NOMO-1 (cell line): ENCODE results near the gene MALRD1.

Experiments
- DNase-seq, 2 experiments: peaks; one replicate each; lab custom pipeline; 2025; ENCODE audit not compliant: unreplicated experiment in 2 of 2; lab: John Stamatoyannopoulos, UW

MALRD1 gene

DNA sequence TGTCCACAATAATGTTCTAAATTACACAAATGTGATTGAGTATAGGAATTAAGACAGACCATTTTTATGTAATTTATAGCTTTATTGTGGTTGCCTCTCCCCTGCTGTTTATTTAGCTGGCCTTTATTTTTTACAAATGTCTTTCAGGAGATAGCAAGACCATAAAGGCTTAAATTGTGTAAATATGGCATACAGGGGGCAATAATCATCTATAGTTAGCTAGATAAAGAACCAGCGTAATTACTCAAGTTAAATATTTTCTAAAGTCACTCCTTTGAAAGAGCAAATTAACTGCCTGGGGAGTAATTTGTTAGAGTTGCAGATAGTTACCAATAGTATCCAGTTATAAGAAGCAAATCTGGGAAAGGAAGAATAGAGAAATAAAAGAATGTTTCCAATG lies at the start of gene MALRD1:
Gene MALRD1 (plus strand): TSS at position 313 of the 400 bp plus-strand sequence. CDS start 138 bp downstream, outside the sequence.
- DNase-seq = no peak

DNA sequence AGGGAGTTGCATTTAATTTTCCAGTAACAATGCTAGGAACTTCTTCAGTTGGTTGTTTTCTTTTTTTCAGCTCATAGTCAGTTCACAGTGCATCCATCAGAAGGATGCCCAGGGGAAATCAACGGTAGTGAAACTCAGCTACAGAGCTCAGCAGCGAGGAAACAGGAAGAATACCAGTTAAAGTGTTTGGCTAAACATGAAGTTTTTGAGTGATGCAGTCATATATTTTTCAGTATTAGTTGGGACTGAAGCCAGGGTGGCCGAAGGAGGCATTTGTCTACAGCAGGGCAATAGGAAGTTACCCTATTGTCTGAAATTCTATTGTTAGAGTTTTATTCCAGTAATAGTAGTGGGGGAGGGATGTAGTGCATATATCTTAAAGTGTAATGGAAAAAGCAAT lies 45.3 kb upstream of the MALRD1 start:
- DNase-seq = no peak

DNA sequence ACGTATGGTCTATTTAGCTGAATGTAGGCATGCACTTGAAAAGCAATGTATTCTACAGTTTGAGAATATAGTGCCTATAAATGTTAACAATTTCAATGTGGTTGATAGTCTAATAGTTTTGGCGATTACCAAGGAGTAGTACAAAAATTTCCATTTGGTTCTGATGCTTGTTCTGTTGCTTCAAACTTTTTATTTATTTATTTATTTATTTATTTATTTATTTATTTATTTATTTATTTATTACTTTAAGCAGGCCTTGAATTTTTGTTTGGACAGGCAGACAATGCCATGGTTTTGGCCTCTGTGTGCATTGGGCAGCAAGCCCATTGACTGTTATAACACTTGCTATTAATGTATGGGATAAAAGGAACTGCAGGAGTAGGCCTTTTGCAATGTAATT lies 36.5 kb upstream of the MALRD1 start:
- no peak for DNase-seq

DNA sequence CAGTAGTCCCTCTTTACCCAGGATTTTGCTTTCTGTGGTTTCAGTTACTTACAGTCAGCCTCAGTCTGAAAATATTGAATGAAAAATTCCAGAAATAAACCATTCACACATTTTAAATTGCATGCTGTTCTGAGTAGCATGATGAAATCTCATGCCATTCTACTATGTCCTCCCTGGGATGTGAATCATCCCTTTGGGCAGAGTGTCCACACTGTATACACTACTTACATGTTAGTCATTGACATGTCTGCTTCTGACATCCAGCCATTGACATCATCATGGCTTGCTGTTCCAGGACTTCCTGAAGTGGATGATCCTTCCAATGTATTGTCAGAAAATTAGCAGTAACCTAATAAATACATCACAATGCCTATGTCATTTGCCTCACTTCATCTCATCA lies 34.6 kb upstream of the MALRD1 start:
- no peak for DNase-seq

DNA sequence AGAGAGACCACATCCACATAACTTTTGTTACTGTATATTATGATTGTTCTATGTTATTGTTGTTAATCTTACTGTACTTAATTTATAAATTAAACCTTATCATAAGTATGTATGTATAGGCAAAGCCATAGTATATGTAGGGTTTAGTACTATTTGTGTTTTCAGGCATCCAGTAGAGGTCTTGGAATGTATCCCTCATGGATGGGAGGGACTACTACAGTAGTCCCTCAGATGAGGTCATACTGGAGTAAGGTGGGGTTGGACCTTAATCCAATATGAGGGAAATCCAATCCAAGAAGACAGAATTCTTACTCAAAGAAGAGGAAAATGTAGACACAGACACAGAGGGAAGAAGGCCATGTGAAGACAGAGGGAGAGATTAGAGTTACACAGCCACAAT lies 34.1 kb upstream of the MALRD1 start:
- DNase-seq = no peak

DNA sequence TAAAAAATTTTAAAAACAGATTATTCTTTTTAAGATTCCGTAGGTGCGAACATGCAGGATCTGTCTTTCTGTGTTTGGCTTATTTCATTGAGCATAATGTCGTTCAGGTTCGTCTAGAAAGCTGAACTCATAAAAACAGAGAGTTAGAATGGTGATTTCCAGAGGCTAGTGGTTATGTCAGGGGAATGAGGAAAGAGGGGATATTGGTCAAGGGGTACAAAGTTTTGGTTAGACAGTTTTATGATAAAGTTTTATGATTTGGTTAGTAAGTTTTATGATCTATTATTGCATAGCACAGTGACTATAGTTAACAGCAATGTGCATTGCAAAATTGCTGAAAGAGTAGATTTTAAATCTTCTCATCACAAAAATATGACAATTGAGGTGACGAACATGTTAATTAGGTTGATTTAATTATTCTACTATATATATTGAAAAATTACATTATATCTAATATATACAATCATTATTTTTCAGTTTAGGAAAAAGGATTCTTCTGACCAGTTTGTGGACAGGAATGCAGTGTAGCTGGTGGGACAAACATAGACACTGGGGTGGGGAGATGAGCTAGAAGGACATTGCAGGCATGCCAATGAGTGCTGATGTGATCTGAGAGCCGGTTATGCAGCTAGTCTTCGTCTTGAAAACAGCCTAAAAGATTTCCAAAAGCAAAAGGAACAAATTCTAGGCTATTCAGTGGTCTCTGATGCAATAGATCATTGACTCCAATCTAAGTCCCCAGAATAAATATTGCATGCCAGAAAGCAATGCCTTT lies 31.3 kb upstream of the MALRD1 start:
- no peak for DNase-seq

DNA sequence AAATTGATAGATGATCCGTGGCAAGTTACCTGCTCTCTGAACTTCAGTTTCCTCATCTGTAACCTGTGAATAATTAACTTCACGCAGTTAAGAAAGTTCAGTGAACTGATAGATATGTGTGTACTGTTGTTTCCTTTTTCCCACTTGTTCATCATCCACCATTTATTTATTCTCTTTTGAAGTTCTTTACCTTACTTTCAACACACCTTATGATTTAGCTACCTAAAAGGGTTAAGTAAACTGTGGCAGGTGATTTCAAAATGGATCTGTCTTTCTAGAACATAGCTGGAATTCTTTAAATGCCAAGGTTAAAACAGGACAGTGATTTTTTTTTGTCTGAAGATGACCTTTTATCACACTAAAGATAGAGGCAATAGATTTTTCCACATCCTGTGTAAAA lies 27.4 kb upstream of the MALRD1 start:
- no peak for DNase-seq

DNA sequence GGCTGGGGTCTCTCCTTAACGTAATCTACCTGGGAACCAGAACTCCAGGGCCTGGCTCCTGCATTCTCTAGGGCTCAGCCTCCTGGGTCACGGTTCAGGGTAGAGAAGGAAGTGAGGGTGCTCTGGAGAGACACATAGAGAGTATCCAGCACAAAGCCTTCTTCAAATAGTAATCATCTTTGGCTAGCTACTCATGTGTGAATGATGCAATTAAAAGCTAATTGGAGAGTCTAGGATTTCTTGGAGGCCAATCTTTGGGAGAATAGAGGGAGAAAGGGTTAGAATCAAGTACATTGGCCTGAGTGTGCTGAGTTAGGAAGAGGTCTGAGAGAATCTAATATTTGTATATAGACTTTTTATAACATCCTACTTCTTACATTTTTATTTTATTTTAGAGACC lies 24.0 kb upstream of the MALRD1 start:
- DNase-seq = no peak

DNA sequence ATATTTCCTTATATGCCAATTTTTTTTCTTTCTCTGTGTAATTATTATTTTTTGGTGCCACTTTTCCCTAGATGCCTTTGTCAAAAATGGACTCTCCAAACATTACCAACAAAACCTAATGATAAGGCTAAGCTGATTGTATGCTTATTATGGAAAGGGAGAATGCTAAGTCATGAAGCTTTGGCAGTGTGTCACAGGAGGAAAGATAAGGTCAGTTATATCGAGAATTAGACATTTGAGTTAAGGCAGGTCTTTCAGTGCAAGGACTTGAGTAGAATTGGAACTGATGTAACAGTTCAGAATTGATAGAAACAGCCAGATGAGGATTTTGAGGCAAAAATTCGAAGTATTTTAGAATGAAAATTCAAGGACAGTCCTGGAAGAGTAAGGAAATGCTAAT lies 16.8 kb upstream of the MALRD1 start:
- DNase-seq = no peak

DNA sequence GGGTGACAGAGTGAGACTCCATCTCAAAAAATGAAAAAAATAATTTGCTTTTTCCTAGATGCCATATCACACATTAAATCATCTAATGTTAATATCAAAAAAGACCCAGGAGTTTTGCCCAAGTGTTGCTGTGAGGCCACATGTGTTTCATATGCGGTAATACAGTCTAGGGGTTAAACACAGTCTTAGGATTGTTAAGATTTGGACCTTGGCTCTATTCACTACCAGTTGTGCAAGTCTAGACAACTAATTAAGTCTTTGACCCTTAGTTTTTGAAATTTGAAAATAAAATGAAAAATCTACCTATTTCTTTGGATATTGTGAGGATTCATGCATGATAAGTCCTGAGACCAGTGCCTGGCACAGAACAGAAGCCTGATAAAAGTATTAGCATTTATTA lies 14.9 kb upstream of the MALRD1 start:
- DNase-seq = no peak

DNA sequence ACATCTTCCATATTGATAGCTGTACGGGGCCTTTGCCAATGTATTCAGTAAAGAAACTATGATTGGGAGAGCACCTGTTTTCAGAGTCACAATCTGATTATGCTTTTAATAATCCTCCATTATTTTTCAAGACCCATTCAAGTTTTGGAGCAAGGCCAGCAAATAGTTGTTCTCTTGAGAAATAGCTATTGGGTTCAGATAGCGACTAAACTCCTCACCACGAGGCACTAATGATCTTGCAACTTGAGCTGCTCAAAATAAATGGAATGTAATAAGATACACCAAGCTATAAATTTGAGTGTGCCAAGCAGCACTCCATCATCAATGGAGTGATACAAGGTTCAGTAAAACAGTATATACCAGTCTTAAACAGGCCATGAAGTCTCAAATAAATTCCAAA lies 7.4 kb upstream of the MALRD1 start:
- no peak for DNase-seq

DNA sequence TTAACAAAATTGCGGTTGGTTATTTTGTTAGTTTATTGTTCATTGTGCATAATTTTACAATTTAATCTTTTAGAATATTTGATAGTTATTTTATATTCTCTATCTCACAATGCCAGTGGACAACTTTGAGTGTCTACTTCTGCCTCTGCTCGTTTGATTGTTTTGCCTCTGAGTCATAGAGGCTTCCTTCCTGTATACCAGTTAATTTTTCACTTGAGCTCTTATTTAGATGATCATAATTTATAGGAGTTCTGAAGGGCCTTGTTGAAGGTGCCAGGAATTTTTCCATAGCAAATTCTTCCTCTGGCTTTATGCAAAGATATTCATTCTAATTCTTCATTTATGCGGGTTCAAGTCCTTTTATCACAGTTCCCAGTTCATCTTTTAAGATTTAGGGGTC lies 5.2 kb upstream of the MALRD1 start:
- no peak for DNase-seq

DNA sequence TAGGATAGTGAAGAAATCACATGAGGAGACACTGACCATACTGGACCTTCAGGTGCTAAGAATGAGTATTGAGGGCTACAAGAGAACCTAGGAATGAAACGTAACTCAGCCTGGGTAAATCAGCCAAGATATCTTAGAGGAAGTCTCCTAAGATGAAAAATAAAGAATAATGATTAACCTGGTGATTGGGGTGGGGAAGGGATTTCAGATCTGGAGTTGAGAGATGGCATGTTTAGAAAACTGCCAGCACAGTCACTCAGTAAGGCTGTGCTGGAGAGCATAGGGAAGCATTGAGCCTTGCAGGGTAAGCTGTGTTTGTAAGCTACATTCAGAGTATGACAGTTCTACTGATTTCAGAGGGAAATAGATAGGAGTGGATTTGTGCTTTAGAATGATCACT lies 1.9 kb upstream of the MALRD1 start:
- no peak for DNase-seq

DNA sequence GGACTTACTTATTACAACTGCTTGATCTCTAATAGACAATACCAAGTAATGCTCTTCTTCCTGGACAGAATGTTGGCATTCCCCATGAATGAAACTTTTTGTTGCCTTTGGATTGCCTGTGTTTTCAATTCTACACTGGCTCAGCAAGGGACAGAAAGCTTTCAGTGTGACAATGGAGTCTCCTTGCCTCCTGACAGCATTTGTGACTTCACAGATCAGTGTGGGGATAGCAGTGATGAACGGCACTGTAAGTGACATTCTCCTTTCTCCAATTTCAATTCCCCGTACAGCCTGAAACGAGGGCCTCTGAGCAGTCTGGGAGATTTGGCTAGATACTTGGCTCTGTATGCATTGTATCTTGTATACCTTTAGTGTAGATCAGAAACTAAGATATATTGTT lies 290 bp downstream of the MALRD1 start:
- DNase-seq = no peak

DNA sequence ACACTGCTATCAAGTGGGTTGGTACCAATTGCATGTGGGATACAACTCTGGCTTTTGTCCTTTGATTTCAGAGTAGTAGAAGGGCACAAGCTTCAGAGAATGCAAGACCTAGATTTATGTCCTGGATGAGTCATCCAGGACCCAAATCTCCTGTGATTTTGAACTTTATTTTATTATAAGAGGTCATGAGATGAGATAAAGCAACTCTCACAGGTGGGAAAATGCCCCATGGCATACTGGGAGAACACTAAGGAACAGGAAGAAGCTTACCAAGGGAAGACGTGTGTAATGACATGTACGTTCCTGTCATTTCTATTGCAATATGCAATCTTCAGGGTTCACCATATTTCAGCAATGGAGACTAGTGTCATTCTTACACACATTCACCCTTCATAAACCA lies 966 bp downstream of the MALRD1 start:
- DNase-seq = no peak

DNA sequence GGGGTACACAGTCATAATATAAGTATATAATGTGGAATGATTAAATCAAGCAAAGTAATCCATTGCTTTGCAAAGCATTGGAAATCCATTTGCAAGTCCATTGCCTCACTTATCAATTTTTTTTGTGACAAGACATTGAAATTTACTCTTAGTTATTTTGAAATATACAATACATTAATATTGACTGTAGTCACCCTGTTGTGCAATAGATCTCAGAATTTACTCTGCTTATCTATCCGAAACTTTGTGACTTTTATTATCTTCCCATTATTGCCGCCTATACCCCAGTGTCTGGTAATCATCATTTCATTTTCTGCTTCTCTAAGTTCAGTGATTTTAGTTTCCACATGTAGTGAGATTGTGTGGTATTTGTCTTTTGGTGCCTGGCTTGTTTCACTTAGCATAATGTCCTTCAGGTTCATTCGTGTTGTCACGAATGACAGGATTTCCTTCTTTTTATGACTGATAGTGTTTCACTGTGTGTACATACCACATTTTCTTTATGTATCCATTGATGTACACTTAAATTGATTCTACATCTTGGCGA lies 5.8 kb downstream of the MALRD1 start:
- DNase-seq = no peak

DNA sequence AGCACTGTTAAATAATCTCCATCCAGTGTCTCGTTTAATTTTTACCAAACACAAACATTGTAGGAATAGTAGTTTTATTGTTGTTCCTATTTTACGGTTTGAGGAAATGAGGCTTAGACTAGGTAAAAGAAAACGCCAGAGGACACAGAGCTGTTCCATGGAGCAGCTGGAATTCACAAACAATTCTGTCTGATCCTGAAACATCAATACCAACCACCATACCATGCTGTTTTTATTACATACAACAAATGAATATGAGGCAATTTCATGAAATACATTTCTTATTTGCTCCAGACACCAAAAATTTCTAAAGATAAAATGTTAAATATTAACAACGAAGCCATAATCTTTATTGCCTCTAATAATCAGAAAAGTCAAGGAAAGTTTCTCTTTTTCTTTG lies 9.4 kb downstream of the MALRD1 start:
- DNase-seq = no peak

DNA sequence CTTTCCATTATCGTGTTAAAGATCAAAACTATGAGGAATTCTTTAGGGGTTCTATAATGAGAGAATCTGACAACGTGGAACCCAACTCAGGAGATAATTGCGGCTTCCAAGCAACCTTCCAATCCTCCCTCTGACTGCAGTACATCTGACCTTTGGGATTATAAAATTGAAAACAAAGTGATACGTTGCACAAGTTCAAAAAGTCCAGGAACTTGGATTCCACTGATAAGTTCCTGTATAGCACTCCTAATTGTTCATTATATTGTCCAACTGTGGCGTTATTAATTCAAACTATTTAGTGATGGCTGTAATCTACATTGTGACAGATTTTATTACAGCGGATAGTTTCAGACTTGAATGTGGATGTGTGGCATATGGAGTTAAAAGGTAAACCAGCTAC lies 15.4 kb downstream of the MALRD1 start:
- no peak for DNase-seq

DNA sequence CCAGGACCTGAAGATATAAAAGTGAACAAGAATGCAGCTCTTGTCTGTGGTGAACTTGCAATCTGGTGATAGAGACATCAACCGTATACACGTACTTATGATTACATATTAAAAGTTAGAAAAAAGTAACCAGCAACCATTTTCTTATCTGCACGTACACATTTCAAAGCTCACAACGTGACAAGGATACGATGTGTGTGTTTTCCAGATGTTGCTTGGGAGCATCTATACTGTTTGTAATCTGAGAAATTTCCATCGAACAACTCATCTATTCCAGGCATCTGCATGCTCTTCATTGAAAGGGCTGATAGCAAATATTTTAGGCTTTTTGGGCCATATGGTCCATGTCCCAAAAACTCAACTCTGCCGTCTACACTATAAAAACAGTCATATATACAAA lies 23.3 kb downstream of the MALRD1 start:
- no peak for DNase-seq

DNA sequence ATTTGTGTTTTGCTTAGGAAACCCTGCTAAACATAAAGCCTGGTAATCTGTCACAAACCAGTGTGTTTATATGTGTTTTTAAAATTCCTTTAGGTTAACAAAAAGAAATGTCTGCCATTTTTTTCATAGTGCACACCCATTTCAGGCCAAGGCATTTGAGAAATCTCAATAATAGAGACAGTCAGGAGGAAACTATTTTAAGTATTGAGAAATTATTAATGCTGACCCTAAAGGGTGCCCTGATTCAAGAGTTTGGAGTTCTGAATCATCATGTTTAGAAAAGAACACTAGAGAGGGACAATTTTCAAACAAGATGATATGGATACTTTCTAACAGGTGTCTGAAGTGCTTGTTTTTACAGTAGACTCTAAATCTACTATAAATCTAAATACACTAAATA lies 28.7 kb downstream of the MALRD1 start:
- DNase-seq = no peak

DNA sequence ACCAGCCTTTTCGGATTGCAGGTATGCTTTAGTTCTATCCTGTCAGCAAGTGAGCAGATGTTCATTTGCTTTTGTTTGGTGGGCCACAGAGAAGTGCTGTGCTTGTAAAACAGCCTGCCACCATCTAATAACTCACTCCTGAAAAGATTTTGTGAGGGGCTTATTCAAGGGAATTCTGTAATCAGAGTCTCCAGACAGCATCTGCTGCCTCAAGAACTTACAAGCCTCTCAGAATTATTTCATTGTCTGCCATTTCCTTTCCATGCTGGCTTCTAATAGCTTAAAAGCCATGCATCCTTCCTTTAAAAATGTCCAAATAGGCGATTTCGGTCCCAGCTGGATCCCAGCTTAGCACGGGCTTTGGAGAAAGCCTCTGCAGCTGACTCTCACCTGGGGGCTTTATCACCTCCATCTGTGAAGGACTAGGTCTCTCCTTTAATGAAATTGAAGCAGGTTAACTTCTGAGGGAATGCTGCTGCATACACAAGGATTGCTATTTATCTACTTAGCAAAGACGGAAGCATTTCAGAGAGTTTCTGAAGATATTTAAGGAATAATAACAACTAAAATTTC lies 48.0 kb downstream of the MALRD1 start:
- no peak for DNase-seq

DNA sequence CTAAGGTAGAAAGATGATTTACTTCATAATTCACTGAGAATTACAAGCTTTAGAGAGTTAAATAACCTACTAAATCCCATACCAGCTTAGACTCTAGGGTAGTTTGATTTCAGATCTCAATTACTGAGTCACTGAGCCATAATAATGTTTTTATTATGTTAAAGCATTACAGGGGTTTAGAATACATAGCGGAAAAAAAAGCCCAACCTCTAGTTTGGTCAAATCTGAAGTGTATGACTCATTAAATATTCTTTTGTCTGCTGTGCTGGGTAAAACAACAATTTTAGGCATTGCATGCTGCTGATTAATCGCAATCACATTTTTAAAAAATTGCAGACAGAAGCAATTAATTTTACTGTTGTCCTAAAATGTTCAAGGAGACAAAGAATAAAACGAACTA lies 48.5 kb downstream of the MALRD1 start:
- DNase-seq = no peak

DNA sequence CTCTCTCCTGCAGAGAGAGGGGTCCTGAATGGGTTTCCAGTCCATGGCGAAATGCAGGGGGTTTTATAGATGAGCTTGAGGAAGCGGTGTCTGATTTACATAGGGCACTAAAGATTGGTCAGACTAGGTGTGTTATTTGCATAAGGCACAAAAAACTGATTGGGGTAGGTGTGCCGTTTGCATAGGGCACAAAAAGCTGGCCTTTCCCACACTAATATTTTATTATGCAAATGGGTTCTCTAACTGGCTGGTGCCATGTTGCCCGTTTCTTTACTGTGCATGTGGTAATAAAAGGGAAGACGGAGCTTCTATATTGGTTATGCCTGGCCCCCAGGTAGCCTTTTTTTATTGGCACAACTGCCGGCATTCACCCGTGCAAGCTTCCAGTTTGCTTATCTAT lies 50.2 kb downstream of the MALRD1 start:
- no peak for DNase-seq
